Prostate gland (tissue), 2 donors: ENCODE data around the gene TTLL13.

ENCODE experiments used
- CTCF ChIP-seq, 4 experiments: fragments of 200-600 bp in 2 of 4; fragments of 450-650 bp in 2 of 4; sonication (generic) in 2 of 4; IDR thresholded peaks; 1 replicate in 3 of 4; 2 replicates in 1 of 4; pipeline ENCODE4 v1.5.1; 2016 to 2019; ENCODE audit warnings: antibody characterized with exemption in 4 of 4, mild to moderate bottlenecking in 2 of 4, moderate library complexity in 2 of 4
- POLR2A ChIP-seq: fragments of 450-650 bp; IDR thresholded peaks from one replicate; pipeline ENCODE4 v1.6.1; 2016; ENCODE audit warnings: antibody characterized with exemption, mild to moderate bottlenecking
- POLR2AphosphoS5 ChIP-seq: sonication (generic); formaldehyde crosslinking; IDR thresholded peaks from one replicate; pipeline ENCODE4 v1.6.1; 2017; ENCODE audit warnings: antibody characterized with exemption

GRCh38 chr15:90232196-90232595, 17.2 kb upstream of the TTLL13 start:
- TF ChIP-seq CTCF (IDR thresholded peaks at IDR 0.05) (no peak), POLR2A (no peak), POLR2AphosphoS5 (no peak)
